ENCODE measurements around the gene SOS2. TPM values are rescaled to one million over a fixed set of nuclear protein-coding genes. Genes with fewer than 3 reads are reported as not detected.

SOS2 gene
- total and polyA plus RNA-seq, 2 experiments from 2014 or later, result 2.6 to 13.7 TPM

GRCh38 chr14:50242096-50242495 lies 10.7 kb upstream of the SOS2 start:
- DNase-seq, result no peak
- H4K20me1 ChIP-seq (ENCODE audit: insufficient read depth), result no peaks in the 10 kb centered on the region
- in situ Hi-C loops (cut with MboI), result no loop called here
- WGBS, 2 experiments (ENCODE audit: low coverage in 1 of 2, low lambda C conversion rate in 2 of 2, missing lambda C conversion rate in 2 of 2), result 97 to 100% methylated on average over 1 of the region's 1 CpG
- no peaks in the 10 kb centered on the region for H3K9me2 ChIP-seq (ENCODE audit: insufficient read depth)
- no peak overlapping the region for H3K27ac ChIP-seq
- no peak overlapping the region for H3K4me3 ChIP-seq
- no peaks in the 10 kb centered on the region for H3K36me3 ChIP-seq (ENCODE audit: low read depth)
- H3K79me2 ChIP-seq (ENCODE audit: insufficient read depth), result no peaks in the 10 kb centered on the region
- H3K9me3 ChIP-seq (ENCODE audit: low read depth), result no peaks in the 10 kb centered on the region
- TF ChIP-seq EZH2 (IDR thresholded peaks at IDR 0.05; ENCODE audit: insufficient read depth, poor library complexity, severe bottlenecking) (no peak), EZH2phosphoT487 (IDR thresholded peaks at IDR 0.05; ENCODE audit: insufficient read depth, low read depth) (no peak)
- H3K9ac ChIP-seq, result no peak overlapping the region
- H3K4me2 ChIP-seq (ENCODE audit: unreplicated experiment), result no peak overlapping the region
- H2AFZ ChIP-seq, result no peak overlapping the region
- no peaks in the 10 kb centered on the region for H3K27me3 ChIP-seq (replicated peaks; ENCODE audit: insufficient read depth)
- H3K4me1 ChIP-seq (ENCODE audit: insufficient read depth), result no peaks in the 10 kb centered on the region
- no peaks in the 10 kb centered on the region for H3F3A ChIP-seq (ENCODE audit: insufficient read depth)

- Histone ChIP-seq H4K20me1 (ENCODE audit: insufficient read depth) (no peaks in the 10 kb centered on the region), H3K9ac (no peak overlapping the region), H2AFZ (no peak overlapping the region), H3K9me2 (ENCODE audit: insufficient read depth) (no peaks in the 10 kb centered on the region), H3K27me3 (replicated peaks; ENCODE audit: insufficient read depth) (no peaks in the 10 kb centered on the region), H3K36me3 (ENCODE audit: low read depth) (no peaks in the 10 kb centered on the region), H3K4me3 (no peak overlapping the region), H3K9me3 (ENCODE audit: low read depth) (no peaks in the 10 kb centered on the region), H3F3A (ENCODE audit: insufficient read depth) (0 out of 2 replicates have a peak, but pooled peaks cover under 1% of the 10 kb centered on the region), H3K27ac (no peak overlapping the region), H3K79me2 (ENCODE audit: insufficient read depth) (no peaks in the 10 kb centered on the region), H3K4me1 (ENCODE audit: insufficient read depth) (no peaks in the 10 kb centered on the region), H3K4me2 (ENCODE audit: unreplicated experiment) (no peak overlapping the region)
- WGBS, 2 experiments (ENCODE audit: low coverage in 1 of 2, low lambda C conversion rate in 2 of 2, missing lambda C conversion rate in 2 of 2), result 12 to 34% methylated on average over 3 of the region's 3 CpGs
- DNase-seq, result no peak
- in situ Hi-C loops (cut with MboI), result no loop called here
- TF ChIP-seq EZH2 (IDR thresholded peaks at IDR 0.05; ENCODE audit: insufficient read depth, poor library complexity, severe bottlenecking), result no peak
- TF ChIP-seq EZH2phosphoT487 (IDR thresholded peaks at IDR 0.05; ENCODE audit: insufficient read depth, low read depth), result no peak
Observed at GRCh38 chr14:50237427-50237826, 6.0 kb upstream of the SOS2 start.

- no peaks in the 10 kb centered on the region for H3K27me3 ChIP-seq (replicated peaks; ENCODE audit: insufficient read depth)
- H3K4me3 ChIP-seq, result no peak overlapping the region
- no peak overlapping the region for H3K4me2 ChIP-seq (ENCODE audit: unreplicated experiment)
- no peak overlapping the region for H3K27ac ChIP-seq
- TF ChIP-seq EZH2 (IDR thresholded peaks at IDR 0.05; ENCODE audit: insufficient read depth, poor library complexity, severe bottlenecking) (no peak), EZH2phosphoT487 (IDR thresholded peaks at IDR 0.05; ENCODE audit: insufficient read depth, low read depth) (no peak)
- peaks cover 5% of the 10 kb centered on the region; the same call in 1 of the 2 replicates for H3F3A ChIP-seq (ENCODE audit: insufficient read depth)
- H3K9me3 ChIP-seq (ENCODE audit: low read depth), result no peaks in the 10 kb centered on the region
- no peaks in the 10 kb centered on the region for H3K36me3 ChIP-seq (ENCODE audit: low read depth)
- no peak overlapping the region for H3K9ac ChIP-seq
- H3K4me1 ChIP-seq (ENCODE audit: insufficient read depth), result peaks cover 12% of the 10 kb centered on the region; the same call in 1 of the 2 replicates
- in situ Hi-C loops (cut with MboI), result no loop called here
- H2AFZ ChIP-seq, result no peak overlapping the region
- peaks cover 19% of the 10 kb centered on the region for H3K79me2 ChIP-seq (ENCODE audit: insufficient read depth)
- H4K20me1 ChIP-seq (ENCODE audit: insufficient read depth), result 0 out of 2 replicates have a peak, but pooled peaks cover 9% of the 10 kb centered on the region
- DNase-seq, result no peak
- WGBS, 2 experiments (ENCODE audit: low coverage in 1 of 2, low lambda C conversion rate in 2 of 2, missing lambda C conversion rate in 2 of 2), result 93 to 95% methylated on average over 4 of the region's 4 CpGs
- H3K9me2 ChIP-seq (ENCODE audit: insufficient read depth), result no peaks in the 10 kb centered on the region
Observed at GRCh38 chr14:50233951-50234250, 2.5 kb upstream of the SOS2 start.

DNA sequence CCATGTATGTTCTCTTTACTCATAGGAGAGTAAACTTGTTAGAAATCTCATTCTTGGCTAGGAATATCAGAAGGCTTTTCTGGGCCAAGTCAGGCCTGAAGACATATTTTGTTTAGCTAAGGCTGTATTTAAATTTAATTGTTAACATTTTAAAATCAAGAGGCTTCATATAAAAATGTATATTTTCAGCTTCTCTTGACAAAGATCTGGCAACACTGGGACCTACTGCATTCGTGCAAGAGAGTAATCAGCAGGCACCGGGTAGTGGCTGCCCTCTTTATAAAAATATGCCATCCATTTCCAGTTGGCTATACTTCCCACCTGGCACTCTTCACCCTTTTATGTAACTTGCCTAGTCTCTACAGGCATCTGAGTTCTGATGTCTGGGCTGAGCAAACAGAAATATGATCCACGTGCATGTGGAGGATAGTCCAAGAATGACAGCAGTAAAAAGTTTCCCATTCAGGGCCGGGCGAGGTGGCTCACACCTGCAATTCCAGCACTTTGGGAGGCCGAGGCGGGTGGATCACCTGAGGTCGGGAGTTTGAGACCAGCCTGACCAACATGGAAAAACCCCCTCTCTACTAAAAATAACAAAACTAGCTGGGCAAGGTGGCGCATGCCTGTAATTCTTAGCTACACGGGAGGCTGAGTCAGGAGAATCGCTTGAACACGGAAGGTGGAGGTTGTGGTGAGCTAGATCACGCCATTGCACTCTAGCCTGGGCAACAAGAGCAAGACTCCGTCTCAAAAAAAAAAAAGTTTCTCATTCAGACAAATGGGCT lies 2.0 kb upstream of the SOS2 start:
- no peaks in the 10 kb centered on the region for H3K27me3 ChIP-seq (replicated peaks; ENCODE audit: insufficient read depth)
- TF ChIP-seq EZH2phosphoT487 (IDR thresholded peaks at IDR 0.05; ENCODE audit: insufficient read depth, low read depth) (no peak), EZH2 (IDR thresholded peaks at IDR 0.05; ENCODE audit: insufficient read depth, poor library complexity, severe bottlenecking) (no peak)
- H3K9me2 ChIP-seq (ENCODE audit: insufficient read depth), result no peaks in the 10 kb centered on the region
- H3K36me3 ChIP-seq (ENCODE audit: low read depth), result no peaks in the 10 kb centered on the region
- H3K9me3 ChIP-seq (ENCODE audit: low read depth), result no peaks in the 10 kb centered on the region
- H3F3A ChIP-seq (ENCODE audit: insufficient read depth), result peaks cover 5% of the 10 kb centered on the region; the same call in 1 of the 2 replicates
- peaks cover 24% of the 10 kb centered on the region for H3K79me2 ChIP-seq (ENCODE audit: insufficient read depth)
- peaks cover 12% of the 10 kb centered on the region; the same call in 1 of the 2 replicates for H3K4me1 ChIP-seq (ENCODE audit: insufficient read depth)
- no peak overlapping the region for H3K4me2 ChIP-seq (ENCODE audit: unreplicated experiment)
- no peak overlapping the region for H3K9ac ChIP-seq
- in situ Hi-C loops (cut with MboI), result no loop called here
- DNase-seq, result no peak
- H2AFZ ChIP-seq, result no peak overlapping the region
- 78 to 83% methylated on average over 14 of the region's 14 CpGs for WGBS, 2 experiments (ENCODE audit: low coverage in 1 of 2, low lambda C conversion rate in 2 of 2, missing lambda C conversion rate in 2 of 2)
- 0 out of 2 replicates have a peak, but pooled peaks cover 14% of the 10 kb centered on the region for H4K20me1 ChIP-seq (ENCODE audit: insufficient read depth)
- no peak overlapping the region for H3K4me3 ChIP-seq
- H3K27ac ChIP-seq, result no peak overlapping the region
